ENCODE data around the gene THTPA. TPM values are rescaled to one million over a fixed set of nuclear protein-coding genes. Genes with fewer than 3 reads are reported as not detected.
A peak's percentile ranks its signal among the peaks of the same experiment; 100 is the strongest.

Gene THTPA
- total and polyA plus RNA-seq, 2 of the 13 experiments (the other 11 are each of a cell fraction or from before 2014, with no cell fraction given), result 7.4 to 8.7 TPM

- BruUV-seq (replicated peaks), result no TSS peak
- POLR2A ChIA-PET, result interaction anchor here (0.6 to 8.8 kb wide), 18 partner anchors 11 to 564 kb away, joined by 3 to 924 read pairs (median 8); partner anchors contain the start of genes AP1G2, DHRS2, PSME2 and THTPA
- TF ChIP-seq TFDP2 (CRISPR knock-in tag; IDR thresholded peaks at IDR 0.05) (peak; percentile 4; the same call in 1 of the 2 replicates), POLR2A (IDR thresholded peaks at IDR 0.05; ENCODE audit: insufficient read depth in 1 of 2, low read depth in 2 of 2, low read length in 2 of 2) (peak in 1 of 2 experiments; percentile 95; a peak in 2 of 4 replicates), ZFP90 (CRISPR knock-in tag; IDR thresholded peaks at IDR 0.05; ENCODE audit: borderline replicate concordance) (peak; percentile 5; the same call in 1 of the 2 replicates), GLI4 (CRISPR knock-in tag; IDR thresholded peaks at IDR 0.05; ENCODE audit: borderline replicate concordance) (0 out of 2 replicates have a peak, but pooled peaks have one; percentile 49), SAFB2 (CRISPR knock-in tag; IDR thresholded peaks at IDR 0.05; ENCODE audit: borderline replicate concordance, low read depth) (no peak), POLR2G (IDR thresholded peaks at IDR 0.05; ENCODE audit: low read depth, low read length) (peak; percentile 84), GMEB2 (CRISPR knock-in tag; IDR thresholded peaks at IDR 0.05; ENCODE audit: low read depth) (0 out of 2 replicates have a peak, but pooled peaks have one; percentile 3), ZNF629 (CRISPR knock-in tag; conservative IDR thresholded peaks at IDR 0.05) (0 out of 2 replicates have a peak, but pooled peaks have one; percentile 12), LCORL (IDR thresholded peaks at IDR 0.05) (peak; percentile 99), LCORL (CRISPR knock-in tag; IDR thresholded peaks at IDR 0.05) (no peak), ZHX2 (IDR thresholded peaks at IDR 0.05; ENCODE audit: low read depth) (0 out of 2 replicates have a peak, but pooled peaks have one; percentile 17), ZHX2 (CRISPR knock-in tag; IDR thresholded peaks at IDR 0.05; ENCODE audit: borderline replicate concordance) (no peak; the same call in 1 of the 2 replicates), MLX (CRISPR knock-in tag; IDR thresholded peaks at IDR 0.05) (peak; percentile 34; the same call in 1 of the 2 replicates)
Observed at GRCh38 chr14:23582906-23583760, 27.1 kb downstream of the THTPA start.

More at GRCh38 chr14:23582906-23583760, 27.1 kb downstream of the THTPA start:
- no peaks in the 10 kb centered on the region for H3K27me3 ChIP-seq (ENCODE audit: control insufficient read depth in 1 of 2, insufficient read depth in 2 of 2, low read length in 2 of 2)
- in situ Hi-C loops (cut with HindIII; ENCODE audit: extremely low pct_ligation_motif_present, low pct_unique_long_range_greater_than_20kb), result no loop called here
- H4K20me1 ChIP-seq (ENCODE audit: insufficient read depth, low read length), result no peaks in the 10 kb centered on the region
- no peaks in the 10 kb centered on the region for H3K36me3 ChIP-seq (replicated peaks in 1 of 2; ENCODE audit: control insufficient read depth in 1 of 2, insufficient read depth in 2 of 2, low read length in 2 of 2)
- intact Hi-C loops (cut with micrococcal nuclease; ENCODE audit: unreplicated experiment), result loop anchor here (10.0 kb wide), 1 partner anchor 852 kb away; no protein-coding TSS in a partner anchor
- no peak overlapping the region for H2AFZ ChIP-seq (ENCODE audit: low read length)
- H3K4me3 ChIP-seq (replicated peaks in 1 of 3; ENCODE audit: insufficient read depth in 1 of 3, low read depth in 2 of 3, low read length in 3 of 3), result peak overlapping the region in 2 of 3 experiments; percentile 23 to 42; a peak in 4 of 6 replicates
- CTCF ChIA-PET (ENCODE audit: low intra/inter-chr PET ratio, low total read pairs), result no interaction called here
- peak; percentile 60 for ATAC-seq
- WGBS (ENCODE audit: low lambda C conversion rate), result 38% methylated on average over 3 of the region's 3 CpGs
- peak overlapping the region; percentile 68 for H3K4me2 ChIP-seq (ENCODE audit: low read depth, low read length)
- H3K9me3 ChIP-seq (ENCODE audit: low read length), result no peaks in the 10 kb centered on the region
- no peaks in the 10 kb centered on the region for H3K79me2 ChIP-seq (ENCODE audit: insufficient read depth, low read length)
- no peak for FAIRE-seq
- H3K4me1 ChIP-seq (ENCODE audit: insufficient read depth, low read length), result peaks cover 39% of the 10 kb centered on the region
- H3K27ac ChIP-seq (ENCODE audit: extremely low read length, insufficient read depth, low read length), result peak overlapping the region; percentile 78
- DNase-seq (ENCODE audit: low spot score), result peak; percentile 80
- H3K9ac ChIP-seq (ENCODE audit: insufficient read depth, low read depth, low read length), result peak overlapping the region; percentile 53; the same call in 1 of the 2 replicates

Data from HepG2 (cell line).